Left renal pelvis (tissue), 4 donors: ENCODE measurements around the gene AKR1C3. TPM values are rescaled to one million over a fixed set of nuclear protein-coding genes. Genes with fewer than 3 reads are reported as not detected.
"Not testable (repeated sequence)": the region's sequence is repeated elsewhere in the genome, so short reads cannot be mapped to it uniquely, and the experiment has no call there.

Experiments
- DNase-seq, 4 donors: peaks; one replicate each; pipeline ENCODE4 v3.0.0-alpha.2; 2013; ENCODE audit warnings: low read depth in 4 of 4, low spot score in 3 of 4
- polyA plus RNA-seq, 4 donors: library from polyadenylated mRNA; unstranded; fragments of 120-200 nt; gene quantifications; one replicate each; pipeline ENCODE4 v1.2.1, GENCODE V29; 2013; ENCODE audit not compliant: insufficient read length in 4 of 4

AKR1C3 gene
- polyA plus RNA-seq, 4 donors = 8.6 to 61.7 (median 53.2) TPM

DNA sequence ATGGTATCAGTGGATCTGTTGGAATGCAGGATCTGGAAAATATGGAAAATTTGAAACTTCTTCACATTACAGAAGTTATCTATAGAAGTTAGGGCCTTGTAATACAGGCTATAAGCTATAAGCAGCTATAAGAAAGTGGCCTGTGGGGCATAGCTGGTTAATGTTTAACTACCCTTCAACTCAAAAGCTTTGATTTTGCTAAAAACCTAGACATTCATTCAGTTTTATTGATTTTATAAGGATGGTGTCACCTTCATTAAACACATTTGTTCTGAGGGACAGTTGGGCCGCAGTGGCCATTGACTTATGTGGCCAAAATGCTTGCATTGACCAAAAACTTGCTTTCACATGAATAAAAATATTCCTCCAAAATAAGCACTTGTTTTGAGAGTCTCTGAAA lies 13.1 kb upstream of the AKR1C3 start:
- DNase-seq = no peak

DNA sequence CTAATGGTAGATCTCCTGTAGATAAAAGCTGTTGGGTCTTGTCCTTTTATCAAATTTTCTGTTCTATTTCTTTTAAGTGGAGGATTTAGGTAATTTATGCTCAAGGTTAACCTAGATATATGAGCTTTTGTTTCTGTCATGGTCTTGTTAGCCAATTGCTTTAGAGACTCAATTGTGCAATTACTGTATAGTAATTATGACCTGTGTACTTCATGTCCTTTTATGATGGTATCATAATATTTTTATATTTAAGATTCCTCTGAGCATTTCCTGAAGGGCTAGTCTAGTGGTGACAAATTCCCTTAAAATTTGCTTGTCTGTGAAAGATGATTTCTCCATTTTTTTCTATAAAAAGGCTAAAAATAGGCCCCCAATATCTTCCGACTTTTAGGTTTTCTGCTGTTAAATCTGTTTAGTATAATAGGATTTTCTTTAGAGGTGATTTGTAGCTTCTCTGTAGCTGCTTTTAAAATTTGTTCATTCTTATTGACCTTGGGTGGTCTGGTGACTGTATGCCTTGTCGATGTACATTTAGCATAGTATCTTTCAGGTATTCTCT lies 5.4 kb upstream of the AKR1C3 start:
- no peak for DNase-seq

DNA sequence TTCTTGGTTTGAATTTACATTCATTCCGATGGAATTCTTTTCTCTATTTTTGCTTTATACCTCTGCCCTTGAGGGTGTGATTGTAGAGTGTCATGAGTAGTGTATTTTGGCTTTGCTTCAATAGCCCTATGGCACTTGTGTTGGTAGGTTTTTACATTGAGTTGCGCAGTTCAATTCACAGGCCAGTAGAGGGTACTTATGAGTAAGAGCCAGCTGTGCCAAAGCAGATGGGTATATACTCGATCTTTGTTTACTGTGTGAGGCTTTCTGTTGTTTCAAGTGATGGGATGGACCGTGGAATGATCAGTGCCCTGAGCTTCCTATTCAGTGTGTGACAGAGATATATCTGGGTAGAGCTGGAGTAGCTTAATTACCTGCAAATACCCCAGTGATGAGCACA lies 4.3 kb upstream of the AKR1C3 start:
- DNase-seq = no peak

DNA sequence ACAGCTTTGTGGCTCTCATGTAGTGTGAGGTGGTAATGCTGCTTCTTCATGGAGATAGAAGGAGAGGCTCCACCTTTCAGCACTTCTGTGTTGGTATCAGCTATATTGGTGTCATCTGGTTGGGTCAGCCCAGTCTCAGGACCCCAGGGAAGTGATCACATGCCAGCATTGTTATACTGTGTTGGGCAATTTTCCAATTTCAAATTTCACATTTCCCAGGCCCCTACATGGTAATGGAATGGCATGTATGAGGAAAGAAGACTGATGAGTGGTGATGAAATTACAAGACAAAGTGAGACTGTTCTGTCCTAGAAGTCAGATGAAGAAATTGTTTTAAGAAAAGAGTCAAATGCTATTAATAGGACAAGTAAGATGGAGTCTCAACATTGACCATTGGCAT lies 3.7 kb upstream of the AKR1C3 start:
- DNase-seq = no peak

DNA sequence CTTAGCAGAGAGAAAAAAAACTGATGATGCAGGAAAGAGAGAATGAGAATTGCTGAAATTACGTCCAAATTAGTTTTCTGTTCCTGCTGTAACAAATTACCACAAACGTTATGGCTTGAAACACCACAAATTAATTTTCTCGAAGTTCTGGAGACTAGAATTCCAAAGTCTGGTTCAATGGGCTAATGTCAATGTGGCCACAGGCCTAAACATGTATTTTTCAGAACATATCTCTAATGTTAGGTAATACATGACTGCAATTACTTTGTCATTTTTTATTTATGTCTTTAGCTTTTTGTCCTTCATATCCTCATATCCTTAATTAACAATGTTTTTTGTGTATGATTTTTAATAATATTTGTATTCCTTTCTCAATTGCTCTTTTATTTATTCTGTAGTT lies 3.0 kb upstream of the AKR1C3 start:
- no peak for DNase-seq

DNA sequence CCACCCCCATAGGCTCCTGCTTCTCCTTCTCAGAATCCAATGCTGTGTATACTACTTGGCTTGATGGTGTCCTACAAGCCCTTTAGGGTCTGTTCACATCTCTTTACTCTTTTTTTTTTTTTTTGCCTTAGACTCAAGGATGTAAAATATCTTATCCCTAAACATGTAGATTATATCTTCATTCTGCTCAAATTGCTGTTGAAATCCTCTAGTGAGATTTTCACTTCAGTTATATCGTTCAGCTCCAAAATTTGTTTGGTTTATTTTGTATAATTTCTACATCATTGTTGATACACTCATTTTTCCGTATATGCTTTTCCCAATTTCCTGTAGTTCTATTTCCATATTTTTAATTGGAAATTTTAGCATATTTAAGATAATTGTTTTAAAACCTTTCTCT lies 1.8 kb upstream of the AKR1C3 start:
- no peak for DNase-seq

DNA sequence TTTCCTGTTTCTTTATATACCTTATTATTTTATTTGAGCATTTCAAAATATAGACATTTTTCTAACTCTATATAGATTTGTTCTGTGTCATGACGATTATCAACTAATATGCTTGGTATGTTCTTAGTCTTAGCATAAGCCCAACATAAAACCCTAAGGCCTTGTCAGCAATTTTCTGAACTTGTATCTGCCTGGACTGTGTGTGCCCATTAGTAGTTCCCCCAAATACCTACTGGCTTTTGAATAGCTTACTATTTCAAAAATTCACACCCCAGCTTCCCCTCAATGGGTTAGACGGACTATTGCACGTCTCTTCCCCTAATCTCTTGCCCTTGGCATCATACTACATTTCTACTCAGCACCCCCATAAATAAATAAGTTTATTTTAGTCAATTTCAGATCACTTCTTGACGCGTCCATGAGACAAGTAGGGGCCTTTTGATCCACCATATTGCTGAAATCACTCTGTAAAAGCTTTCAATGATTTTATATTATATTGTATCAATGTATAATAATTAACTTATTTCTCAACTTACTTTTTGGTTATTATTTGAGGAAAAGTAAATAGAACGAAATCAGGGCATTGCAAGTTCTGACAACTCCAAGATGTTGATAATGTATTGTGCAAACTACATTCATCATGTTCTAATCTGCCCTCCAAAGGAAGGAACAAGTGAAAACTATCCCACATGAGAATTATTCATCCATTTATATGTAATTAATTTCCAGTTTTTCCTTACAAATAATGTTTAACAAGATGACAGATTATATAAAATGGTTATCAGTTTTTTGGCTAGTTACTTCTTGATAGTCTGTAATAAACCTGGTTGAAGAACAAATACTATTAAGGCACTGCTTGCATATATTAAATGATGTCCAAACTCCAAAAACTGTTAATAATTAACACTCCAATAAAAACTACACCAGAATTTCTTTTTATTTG lies 1.1 kb upstream of the AKR1C3 start:
- no peak for DNase-seq

DNA sequence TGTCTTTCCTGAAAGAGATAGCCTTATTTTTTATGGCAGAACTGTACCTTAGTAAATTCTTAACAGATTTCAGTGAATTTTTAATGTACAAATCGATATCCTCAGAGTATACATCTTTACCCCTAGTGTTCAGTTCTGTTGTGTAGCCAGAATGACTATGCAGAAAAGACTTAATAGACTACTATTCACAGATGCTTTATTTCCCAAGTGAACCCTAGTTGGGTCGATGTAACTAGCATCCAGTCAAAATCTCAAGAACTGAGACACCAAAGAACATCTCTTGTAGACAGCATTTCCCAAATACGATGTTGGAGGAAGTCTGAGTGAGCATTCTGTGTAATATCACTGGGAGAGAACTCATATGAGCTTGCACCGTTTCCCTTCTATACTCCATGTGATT lies 1.5 kb downstream of the AKR1C3 start:
- no peak for DNase-seq

DNA sequence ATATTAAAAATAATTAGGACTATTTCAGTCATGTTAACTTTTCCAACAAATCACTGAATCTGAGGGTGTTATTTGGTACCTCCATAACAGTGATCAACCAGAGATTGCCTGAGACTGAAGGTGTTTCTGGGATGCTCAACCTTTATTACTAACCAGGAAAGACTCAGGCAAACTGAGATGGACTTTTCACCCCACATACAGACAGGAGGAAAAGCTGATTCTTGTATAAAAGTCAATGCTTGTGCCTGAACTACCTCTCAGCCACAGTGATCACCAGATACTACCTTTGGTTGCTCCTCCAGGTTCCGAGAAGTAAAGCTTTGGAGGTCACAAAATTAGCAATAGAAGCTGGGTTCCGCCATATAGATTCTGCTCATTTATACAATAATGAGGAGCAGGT lies 1.9 kb downstream of the AKR1C3 start:
- no peak for DNase-seq

DNA sequence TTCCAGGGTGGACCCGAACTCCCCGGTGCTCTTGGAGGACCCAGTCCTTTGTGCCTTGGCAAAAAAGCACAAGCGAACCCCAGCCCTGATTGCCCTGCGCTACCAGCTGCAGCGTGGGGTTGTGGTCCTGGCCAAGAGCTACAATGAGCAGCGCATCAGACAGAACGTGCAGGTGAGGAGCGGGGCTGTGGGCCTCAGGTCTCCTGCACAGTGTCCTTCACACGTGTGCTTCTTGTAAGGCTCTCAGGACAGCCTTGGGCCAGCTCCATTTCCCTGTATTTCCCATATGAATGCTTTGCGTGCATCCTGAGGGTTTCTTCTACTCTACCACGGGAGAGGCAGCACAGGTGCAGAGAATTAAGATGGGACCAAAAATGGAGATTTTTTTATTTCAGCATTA lies 8.3 kb downstream of the AKR1C3 start:
- not testable (repeated sequence) for DNase-seq

DNA sequence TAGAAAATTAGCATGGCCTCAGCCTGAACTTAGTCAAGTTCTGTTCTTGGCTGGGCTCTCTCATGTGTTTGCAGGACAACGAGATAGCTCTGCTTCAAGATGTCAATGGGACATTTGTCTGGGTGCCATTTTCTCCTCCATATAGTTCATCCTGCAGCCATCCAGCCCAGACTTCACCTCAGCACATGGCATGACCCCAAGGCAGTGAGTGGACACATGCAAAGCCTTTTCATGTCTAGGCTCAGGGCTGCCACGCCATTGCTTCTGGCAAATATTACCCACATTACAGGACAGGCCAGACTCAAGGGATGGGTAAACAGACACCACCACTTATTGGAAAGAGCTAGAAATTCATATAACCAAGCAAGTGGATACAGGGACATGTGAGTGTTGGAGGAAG lies 9.3 kb downstream of the AKR1C3 start:
- DNase-seq = no peak

DNA sequence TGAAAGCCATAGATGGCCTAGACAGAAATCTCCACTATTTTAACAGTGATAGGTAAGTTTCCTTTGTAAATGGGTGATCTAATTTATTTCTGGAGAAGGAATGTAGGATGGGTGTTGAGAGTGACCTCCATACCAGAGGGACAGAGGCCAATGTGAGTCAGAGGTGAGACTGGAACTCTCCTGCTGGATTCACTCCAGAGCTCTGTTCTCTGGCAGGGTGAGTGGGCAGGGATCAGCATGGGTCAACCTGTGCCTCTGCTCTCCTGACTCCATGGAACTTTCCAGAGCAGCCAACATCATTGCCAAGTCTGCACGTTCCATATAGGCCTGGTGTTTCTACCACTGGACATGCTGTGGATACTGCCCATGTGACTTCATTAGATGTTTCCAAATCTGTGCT lies 11.4 kb downstream of the AKR1C3 start:
- no peak for DNase-seq

DNA sequence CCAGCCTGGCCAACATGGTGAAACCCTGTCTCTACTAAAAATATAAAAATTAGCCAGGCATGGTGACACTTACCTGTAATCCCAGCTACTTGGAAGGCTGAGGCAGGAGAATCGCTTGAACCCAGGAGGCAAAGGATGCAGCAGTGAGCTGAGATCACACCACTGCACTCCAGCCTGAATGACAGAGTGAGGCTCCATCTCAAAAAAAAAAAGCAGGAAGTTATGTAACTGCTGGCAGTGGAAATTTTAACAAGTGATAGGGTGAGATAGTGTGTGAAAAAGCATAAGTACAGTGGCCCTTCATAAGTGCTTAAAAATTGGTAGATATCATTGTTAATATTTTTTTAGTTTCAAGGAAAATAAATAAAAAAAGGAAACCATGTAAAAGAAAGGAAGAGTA lies 12.3 kb downstream of the AKR1C3 start:
- no peak for DNase-seq

DNA sequence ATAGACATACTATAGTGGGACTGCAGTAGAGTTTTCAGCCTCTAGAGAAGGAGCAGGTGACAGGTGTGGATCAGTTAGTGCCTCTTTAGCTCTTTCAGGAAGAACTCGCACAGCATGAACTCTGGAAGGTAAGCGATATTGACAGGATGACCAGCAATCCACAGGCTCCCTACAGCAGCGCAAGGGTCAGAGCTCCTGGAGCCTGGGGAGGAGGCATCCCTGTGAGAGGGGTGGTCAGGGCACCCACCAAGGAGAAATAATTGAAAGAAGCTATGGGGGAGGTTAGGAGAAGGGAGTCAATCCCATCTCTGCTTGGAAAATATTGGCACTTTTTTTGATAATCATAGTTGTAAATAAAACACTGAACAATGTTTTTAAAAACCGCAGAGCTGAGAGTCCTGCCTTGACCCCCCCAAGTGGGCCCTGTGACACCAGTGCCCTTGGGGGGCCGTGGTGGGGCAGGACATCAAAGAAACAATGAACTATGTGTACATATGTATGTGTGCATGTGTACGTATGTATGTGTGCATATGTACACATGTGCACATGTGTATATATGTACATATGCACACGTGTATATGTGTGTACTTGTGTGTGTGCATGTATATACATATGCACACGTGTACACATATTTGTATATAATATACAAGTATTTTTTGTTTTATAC lies 13.8 kb downstream of the AKR1C3 start:
- no peak for DNase-seq

DNA sequence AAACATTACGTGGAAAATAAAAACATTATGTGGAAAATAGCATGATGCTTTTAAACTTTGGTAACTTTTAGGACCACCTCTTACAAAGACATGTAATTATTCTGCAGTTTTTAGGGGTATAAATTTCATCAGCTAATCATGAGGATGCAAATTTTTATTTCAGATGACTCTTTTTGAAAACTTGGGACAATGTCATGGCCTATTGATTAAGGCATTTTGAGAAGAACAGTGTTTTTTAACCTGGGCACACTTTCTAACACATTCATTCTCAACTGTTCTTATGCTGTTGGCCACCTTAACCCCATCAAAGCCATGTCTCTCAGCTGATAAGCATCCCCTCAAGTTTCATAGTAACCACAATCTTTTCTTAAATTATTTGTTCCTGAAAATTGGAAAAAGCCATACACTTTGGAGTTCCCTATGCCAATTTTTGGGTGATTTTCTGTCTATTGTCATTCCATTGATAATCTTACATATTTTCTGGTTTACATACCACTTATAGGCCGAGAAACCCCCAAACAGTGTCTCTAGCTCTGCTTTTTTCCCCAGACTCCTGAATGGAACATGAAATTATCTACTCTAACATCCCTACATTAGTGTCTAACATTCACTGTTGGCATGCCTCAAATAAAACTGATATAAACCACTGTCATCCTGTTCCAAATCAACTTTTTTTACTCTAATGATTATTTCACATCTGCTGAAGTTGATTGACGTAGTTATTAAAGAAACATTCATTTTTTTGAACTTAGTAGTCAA lies 14.6 kb downstream of the AKR1C3 start:
- DNase-seq = no peak

DNA sequence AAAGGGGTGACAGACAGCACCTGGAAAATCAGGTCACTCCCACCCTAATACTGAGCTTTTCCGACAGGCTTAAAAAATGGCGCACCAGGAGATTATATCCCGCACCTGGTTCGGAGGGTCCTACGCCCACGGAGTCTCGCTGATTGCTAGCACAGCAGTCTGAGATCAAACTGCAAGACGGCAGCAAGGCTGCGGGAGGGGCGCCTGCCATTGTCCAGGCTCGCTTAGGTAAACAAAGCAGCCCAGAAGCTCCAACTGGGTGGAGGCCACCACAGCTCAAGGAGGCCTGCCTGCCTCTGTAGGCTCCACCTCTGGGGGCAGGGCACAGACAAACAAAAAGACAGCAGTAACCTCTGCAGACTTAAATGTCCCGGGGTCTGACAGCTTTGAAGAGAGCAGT lies 15.6 kb downstream of the AKR1C3 start:
- DNase-seq = not testable (repeated sequence)

DNA sequence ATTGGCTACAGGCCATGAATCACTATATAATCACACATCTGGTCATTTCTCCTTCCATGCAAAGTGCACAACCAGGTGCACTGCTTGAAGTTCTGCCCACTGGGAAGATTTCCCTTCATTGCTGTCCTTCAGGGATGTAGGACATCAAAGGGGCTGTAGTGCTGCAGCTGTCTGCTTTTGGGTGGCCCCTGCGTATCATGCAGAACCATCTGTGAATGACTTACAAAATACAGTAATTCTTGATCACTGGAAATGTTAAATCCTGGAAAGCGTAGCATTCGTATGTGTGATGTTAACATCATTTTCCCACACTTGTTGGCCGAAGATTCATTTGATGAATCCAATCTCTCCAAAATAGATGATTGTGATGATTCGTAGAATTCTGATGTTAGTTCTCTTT lies 22.4 kb downstream of the AKR1C3 start:
- DNase-seq = no peak

DNA sequence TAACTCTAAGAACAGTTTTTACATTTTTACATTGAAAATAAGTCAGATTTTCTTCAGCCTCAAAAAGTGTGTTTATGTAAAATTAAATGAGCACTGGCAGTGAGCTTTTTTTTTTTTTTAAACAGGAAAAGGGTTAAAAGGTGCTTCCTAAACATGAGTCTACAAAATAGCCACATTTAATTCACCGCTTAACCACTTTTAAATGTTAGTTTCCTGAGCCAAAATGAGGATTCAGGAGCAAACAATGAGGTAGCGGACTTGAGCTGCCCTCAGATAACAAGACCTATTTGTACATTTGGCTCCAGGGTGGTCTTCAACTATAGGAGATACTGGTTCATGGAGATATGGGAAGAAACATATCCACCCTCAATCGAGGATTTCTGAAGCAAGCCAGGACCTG lies 22.8 kb downstream of the AKR1C3 start:
- DNase-seq = no peak

DNA sequence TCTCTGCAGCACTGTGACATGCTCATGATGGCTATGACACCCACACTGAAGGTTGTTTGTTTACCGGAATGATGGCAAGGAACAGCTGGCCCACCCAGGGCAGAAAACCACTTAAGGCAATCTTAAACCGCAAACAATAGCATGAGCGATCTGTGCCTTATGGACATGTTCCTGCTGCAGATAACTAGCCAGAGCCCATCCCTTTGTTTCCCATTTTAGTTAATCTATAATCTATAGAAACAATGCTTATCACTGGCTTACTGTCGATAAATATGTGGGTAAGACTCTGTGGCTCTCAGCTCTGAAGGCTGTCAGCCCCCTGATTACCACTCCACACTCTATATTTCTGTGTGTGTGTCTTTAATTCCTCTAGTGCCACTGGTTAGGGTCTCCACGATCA lies 25.8 kb downstream of the AKR1C3 start:
- DNase-seq = not testable (repeated sequence)

DNA sequence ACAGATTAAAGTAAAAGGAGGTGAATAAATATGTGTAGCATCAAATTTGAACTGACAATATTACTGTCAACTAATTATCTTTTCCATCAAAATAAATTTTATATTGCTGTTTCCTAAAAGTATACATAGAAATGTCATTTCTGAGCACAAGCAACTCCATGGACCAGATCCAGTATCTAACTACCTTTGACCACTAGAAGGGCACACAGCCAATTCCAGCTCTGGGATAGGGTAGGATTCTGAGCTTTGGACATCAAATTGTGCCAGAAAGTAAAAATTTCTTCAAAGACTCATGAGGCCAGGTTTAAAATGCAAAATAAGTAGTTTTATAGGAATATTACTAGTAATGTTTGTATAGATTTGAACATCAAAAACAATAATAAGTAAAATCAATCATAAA lies 29.7 kb downstream of the AKR1C3 start:
- no peak for DNase-seq
